ENCODE measurements around the gene CCDC71L. TPM values are rescaled to one million over a fixed set of nuclear protein-coding genes. Genes with fewer than 3 reads are reported as not detected.

Gene CCDC71L
- total RNA-seq, 2 experiments from 2014 or later: 9.5 to 12.1 TPM

DNA sequence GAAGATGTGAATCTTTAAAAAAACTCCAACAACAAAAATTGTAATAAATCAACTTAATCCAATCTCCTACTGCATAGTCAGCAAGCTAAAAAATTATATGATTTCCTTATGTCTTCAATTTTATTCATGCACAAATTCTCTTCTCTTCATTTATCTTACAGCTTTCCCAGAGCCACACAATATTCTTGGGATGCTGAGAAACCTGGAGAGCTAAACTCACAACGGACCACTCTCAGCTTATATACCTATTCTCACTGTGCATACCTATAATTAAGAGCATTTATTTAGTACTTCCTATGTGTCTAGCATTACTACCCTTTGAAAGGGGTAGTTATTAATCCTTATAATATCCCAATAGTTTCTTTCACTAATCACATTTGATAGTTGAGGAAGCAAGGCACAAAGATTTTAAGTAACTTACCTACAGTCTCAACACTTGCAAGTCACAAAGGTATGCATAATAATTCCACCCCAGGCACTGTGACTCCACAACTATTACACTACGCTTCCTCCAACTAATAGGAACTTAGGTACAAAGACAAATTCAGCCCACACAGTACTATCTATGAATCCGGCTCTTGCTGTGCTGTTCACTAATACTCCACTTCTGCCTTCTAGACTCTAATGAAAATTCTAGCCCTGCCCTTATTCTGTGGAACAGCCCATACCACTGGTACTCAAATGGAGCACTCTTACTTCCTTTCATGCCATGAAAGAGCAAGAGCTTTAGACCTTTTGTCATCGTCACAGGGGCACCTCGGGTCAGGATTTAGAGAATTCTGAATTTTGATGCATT, 5.1 kb downstream of the CCDC71L start:
- Mint-ChIP-seq H3K4me1 (peaks cover 25% of the 10 kb centered on the region), H3K9me3 (no peaks in the 10 kb centered on the region), H3K4me3 (no peak overlapping the region), H3K36me3 (ENCODE audit: low read depth) (peaks cover under 1% of the 10 kb centered on the region), H3K27me3 (peaks cover 15% of the 10 kb centered on the region), H3K27ac (peak overlapping the region; percentile 6)
- CTCF ChIA-PET: interaction anchor here (0.6 to 1.8 kb wide), 3 partner anchors 9 to 147 kb away, joined by 3 to 6 read pairs (median 4); no protein-coding TSS in a partner anchor
- DNase-seq: no peak
- POLR2A ChIA-PET: interaction anchor here (0.8 kb wide), 1 partner anchor 34 kb away, joined by 3 read pairs; no protein-coding TSS in a partner anchor

DNA sequence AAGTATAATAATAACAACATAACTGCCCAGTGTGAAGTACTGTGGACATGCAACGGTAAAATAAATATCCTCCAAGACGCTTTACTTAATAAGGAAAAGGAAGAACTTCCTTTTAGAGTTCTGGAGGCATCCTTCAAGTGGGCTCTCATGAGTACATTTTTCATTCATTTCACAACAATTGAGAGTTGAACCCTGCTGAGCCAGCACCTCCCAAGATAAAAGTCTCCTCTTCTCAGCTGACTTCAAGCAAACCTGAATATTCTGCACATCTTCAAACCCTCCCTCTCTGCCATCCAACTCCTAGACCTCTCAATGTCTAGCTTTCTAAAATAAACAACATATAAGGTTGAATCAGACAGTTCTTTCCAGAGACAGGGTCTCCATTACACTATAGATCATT, 7.5 kb downstream of the CCDC71L start:
- no peak for DNase-seq
- Mint-ChIP-seq H3K36me3 (ENCODE audit: low read depth) (no peaks in the 10 kb centered on the region), H3K27me3 (peaks cover 16% of the 10 kb centered on the region), H3K4me1 (peaks cover 14% of the 10 kb centered on the region), H3K4me3 (no peak overlapping the region), H3K27ac (no peak overlapping the region), H3K9me3 (no peaks in the 10 kb centered on the region)
- ChIA-PET POLR2A (no interaction called here), CTCF (interaction anchor here (1.3 kb wide), 1 partner anchor 10 kb away, joined by 5 read pairs; no protein-coding TSS in a partner anchor)

DNA sequence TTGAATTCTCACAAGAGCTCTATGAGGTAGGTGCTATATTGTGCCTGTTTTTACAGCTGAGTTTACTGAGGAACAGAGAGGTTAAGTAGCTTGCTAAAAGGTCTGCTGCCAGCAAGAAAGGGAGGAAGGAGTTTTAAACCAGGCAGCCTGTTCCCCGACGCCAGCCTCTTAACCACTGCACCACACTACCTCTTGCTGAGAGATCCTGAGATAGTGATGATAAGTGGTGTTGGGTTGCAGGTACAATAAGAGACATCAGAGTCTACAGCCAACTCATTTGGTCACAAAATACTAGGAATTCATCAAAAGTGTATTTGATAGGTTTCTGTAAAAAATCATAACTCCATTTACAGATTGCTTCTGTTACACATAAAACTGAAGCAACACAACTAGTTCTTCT, 8.0 kb downstream of the CCDC71L start:
- Mint-ChIP-seq H3K4me1 (peaks cover 9% of the 10 kb centered on the region), H3K9me3 (no peaks in the 10 kb centered on the region), H3K27ac (no peak overlapping the region), H3K36me3 (ENCODE audit: low read depth) (no peaks in the 10 kb centered on the region), H3K27me3 (peaks cover 17% of the 10 kb centered on the region), H3K4me3 (no peak overlapping the region)
- ChIA-PET CTCF (interaction anchor here (1.1 kb wide), 1 partner anchor 8 kb away, joined by 4 read pairs; the partner anchor contains the start of gene CCDC71L), POLR2A (no interaction called here)
- DNase-seq: no peak

DNA sequence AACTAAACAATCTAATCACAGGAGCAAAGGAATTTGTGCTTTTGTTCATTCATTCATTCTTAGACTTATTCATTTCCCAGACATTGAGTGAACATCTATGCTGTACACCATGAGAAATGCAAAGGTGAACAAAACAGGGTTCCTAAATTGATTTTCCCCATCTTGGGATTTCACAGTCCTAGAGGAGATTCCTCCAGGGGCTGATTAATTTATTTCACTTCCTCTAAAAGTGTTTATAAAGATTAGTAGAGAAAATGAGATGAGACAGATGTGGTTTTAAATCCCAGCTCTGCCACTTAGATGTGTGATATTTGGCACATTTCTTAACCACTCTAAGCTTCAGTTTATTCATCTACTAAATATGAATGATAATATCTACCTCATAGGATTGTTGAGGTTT, 8.9 kb downstream of the CCDC71L start:
- no peaks in the 10 kb centered on the region for H3K9me3 Mint-ChIP-seq

DNA sequence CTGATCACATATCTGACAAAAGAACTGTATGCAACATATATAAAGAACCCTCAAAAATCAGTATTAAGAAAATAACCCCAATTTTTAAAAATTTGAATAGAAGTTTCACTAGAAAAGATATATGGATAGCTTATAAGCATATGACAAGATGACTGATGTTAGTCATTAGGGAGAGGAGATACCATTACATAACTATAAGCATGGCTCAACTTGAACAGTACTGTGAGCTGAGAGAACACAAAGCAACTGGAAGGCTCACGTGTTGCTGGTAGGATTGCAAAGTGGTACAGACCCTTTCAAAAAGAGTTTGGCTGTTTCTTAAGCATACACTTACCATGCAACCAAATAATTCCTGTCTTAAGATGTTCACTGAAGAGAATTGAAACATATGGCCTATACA, 14.7 kb downstream of the CCDC71L start:
- peaks cover 3% of the 10 kb centered on the region for H3K27me3 Mint-ChIP-seq
- no peaks in the 10 kb centered on the region for H3K9me3 Mint-ChIP-seq
- ChIA-PET CTCF (interaction anchor here (1.4 kb wide), 1 partner anchor 10 kb away, joined by 3 read pairs; no protein-coding TSS in a partner anchor), POLR2A (no interaction called here)
- no peak overlapping the region for H3K27ac Mint-ChIP-seq
- no peak for DNase-seq
- H3K36me3 Mint-ChIP-seq (ENCODE audit: low read depth): no peaks in the 10 kb centered on the region
- no peak overlapping the region for H3K4me3 Mint-ChIP-seq
- H3K4me1 Mint-ChIP-seq: no peaks in the 10 kb centered on the region

More for the DNA sequence above, 8.9 kb downstream of the CCDC71L start:
- Mint-ChIP-seq H3K27me3 (peaks cover 17% of the 10 kb centered on the region), H3K4me1 (peaks cover 2% of the 10 kb centered on the region), H3K36me3 (ENCODE audit: low read depth) (no peaks in the 10 kb centered on the region), H3K27ac (no peak overlapping the region), H3K4me3 (no peak overlapping the region)
- ChIA-PET POLR2A (no interaction called here), CTCF (interaction anchor here (0.6 to 1.1 kb wide), 2 partner anchors 9 to 302 kb away, joined by 3 to 4 read pairs; partner anchors contain the start of gene CCDC71L)
- no peak for DNase-seq

DNA sequence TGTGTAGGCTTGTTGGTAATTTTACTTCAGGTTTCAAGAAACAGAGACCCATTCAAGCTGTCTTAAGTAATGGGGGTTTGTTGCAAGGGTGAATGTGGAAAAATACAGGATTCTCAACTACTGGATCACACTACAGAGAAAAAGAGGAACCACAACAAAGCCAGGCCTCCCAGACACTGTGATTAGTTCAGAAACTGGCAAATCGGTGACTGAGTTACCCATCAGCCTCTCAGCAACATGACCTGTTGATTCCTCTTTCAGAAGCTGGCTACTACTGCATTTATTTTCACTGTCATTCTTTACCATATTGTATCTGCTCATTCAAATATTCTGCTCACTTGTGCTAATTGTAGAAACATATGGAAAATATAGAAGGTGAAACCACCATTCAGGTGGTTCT, 16.0 kb downstream of the CCDC71L start:
- POLR2A ChIA-PET: no interaction called here
- Mint-ChIP-seq H3K27ac (no peak overlapping the region), H3K36me3 (ENCODE audit: low read depth) (no peaks in the 10 kb centered on the region), H3K4me1 (no peaks in the 10 kb centered on the region), H3K9me3 (no peaks in the 10 kb centered on the region), H3K27me3 (peaks cover 3% of the 10 kb centered on the region), H3K4me3 (no peak overlapping the region)
- no peak for DNase-seq
- CTCF ChIA-PET: interaction anchor here (1.0 to 1.8 kb wide), 3 partner anchors 9 to 26 kb away, joined by 3 to 5 read pairs (median 3); no protein-coding TSS in a partner anchor

DNA sequence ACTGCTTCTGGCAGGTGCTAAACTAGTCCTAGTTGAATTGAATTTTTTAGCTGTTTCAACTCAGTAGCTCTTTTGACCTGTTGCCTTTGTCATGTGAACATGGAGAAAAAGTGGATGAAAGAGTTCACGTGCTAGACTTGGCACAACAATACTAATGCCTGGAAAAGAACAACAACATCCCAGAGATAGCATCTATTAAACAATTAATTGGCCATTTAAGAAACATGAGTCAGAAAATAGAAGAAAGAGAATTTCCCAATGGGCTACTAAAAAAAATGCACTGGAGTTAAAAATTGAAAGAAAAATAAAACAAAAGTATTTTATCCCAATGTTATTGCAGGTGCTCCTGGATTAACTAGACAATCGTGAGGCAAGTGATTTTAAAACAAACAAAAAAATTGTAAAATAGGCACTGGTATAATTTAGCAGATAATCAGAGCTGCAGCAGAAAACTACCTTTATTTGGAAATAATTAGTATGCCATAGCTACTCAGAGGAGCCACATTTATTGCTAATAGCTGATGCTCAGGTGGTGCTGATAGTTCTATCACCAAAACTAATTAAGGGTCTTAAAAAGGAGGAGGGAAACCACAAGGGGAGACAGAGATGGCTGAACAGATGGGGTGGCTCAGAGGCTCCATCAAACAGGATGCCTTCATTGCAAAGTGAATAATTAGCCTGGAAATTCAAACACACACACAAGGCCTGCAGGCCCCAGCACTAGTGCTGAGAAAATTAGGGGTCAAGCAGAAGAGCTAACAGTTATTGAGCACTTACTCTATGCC, 17.6 kb downstream of the CCDC71L start:
- Mint-ChIP-seq H3K36me3 (ENCODE audit: low read depth) (no peaks in the 10 kb centered on the region), H3K4me3 (no peak overlapping the region), H3K27ac (no peak overlapping the region), H3K27me3 (peaks cover 5% of the 10 kb centered on the region), H3K4me1 (no peaks in the 10 kb centered on the region), H3K9me3 (no peaks in the 10 kb centered on the region)
- ChIA-PET CTCF (interaction anchor here (1.7 kb wide), 1 partner anchor 11 kb away, joined by 5 read pairs; no protein-coding TSS in a partner anchor), POLR2A (no interaction called here)
- no peak for DNase-seq

DNA sequence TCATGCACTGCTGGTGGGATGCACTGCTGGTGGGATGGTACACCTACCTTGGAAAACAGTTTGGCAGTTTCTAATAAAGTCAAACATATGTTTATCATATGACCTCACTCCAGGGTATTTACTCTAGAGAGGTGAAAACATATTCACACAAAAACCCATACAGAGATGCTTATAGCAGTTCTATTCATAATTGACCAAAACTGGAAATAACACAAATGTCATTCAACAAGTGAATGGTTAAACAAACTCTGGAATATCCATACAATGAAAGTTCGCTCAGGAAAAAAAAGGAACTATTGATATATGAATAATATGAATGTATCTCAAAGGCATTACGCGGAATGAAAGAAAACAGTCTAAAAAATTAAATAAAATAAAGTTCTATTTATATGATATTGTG, 19.5 kb downstream of the CCDC71L start:
- no peak overlapping the region for H3K4me3 Mint-ChIP-seq
- CTCF ChIA-PET: interaction anchor here (0.8 to 1.6 kb wide), 3 partner anchors 14 to 19 kb away, joined by 3 to 4 read pairs (median 3); partner anchors contain the start of gene CCDC71L
- POLR2A ChIA-PET: no interaction called here
- H3K36me3 Mint-ChIP-seq (ENCODE audit: low read depth): no peaks in the 10 kb centered on the region
- no peak overlapping the region for H3K27ac Mint-ChIP-seq
- no peak for DNase-seq
- no peaks in the 10 kb centered on the region for H3K9me3 Mint-ChIP-seq
- H3K27me3 Mint-ChIP-seq: peaks cover 13% of the 10 kb centered on the region
- no peaks in the 10 kb centered on the region for H3K4me1 Mint-ChIP-seq

DNA sequence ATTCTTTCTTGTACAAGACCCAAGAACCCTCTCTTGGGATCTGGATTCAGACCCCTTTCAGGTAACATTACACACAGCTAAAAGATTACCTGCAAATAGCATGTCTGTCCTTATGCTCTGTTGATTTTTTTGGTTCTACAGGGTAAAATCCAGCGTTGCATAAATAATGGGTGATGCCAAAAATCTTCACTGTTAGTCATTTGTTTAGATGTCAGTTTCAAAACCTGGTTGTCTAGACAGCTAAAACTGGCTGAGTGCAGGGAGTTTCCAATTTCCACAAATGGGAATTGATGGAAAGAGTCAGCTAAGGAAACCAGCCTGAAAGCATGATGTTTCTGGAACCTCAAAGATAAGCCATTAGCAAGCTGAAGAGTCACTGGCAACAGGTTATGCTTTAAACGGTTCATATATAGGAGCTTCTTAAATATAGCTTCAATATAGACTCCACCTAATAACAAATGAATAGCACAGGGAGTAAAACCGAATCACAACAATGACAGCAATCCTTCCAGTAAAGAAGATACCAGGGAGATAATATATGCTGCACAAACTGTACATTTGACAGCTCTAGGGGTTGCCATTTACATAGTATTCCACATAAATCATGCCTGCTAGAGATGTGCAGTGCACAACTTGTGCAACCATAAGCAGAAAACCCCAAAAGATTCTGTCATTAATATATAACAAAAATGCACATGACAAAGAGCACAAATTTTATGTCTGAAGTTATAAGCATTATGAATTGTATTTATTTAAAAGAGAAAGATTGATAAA, 20.4 kb downstream of the CCDC71L start:
- no peak overlapping the region for H3K4me3 Mint-ChIP-seq
- H3K27ac Mint-ChIP-seq: no peak overlapping the region
- ChIA-PET POLR2A (no interaction called here), CTCF (interaction anchor here (0.8 kb wide), 1 partner anchor 16 kb away, joined by 3 read pairs; no protein-coding TSS in a partner anchor)
- DNase-seq: no peak
- H3K27me3 Mint-ChIP-seq: peaks cover 13% of the 10 kb centered on the region
- no peaks in the 10 kb centered on the region for H3K9me3 Mint-ChIP-seq
- no peaks in the 10 kb centered on the region for H3K36me3 Mint-ChIP-seq (ENCODE audit: low read depth)
- H3K4me1 Mint-ChIP-seq: no peaks in the 10 kb centered on the region

DNA sequence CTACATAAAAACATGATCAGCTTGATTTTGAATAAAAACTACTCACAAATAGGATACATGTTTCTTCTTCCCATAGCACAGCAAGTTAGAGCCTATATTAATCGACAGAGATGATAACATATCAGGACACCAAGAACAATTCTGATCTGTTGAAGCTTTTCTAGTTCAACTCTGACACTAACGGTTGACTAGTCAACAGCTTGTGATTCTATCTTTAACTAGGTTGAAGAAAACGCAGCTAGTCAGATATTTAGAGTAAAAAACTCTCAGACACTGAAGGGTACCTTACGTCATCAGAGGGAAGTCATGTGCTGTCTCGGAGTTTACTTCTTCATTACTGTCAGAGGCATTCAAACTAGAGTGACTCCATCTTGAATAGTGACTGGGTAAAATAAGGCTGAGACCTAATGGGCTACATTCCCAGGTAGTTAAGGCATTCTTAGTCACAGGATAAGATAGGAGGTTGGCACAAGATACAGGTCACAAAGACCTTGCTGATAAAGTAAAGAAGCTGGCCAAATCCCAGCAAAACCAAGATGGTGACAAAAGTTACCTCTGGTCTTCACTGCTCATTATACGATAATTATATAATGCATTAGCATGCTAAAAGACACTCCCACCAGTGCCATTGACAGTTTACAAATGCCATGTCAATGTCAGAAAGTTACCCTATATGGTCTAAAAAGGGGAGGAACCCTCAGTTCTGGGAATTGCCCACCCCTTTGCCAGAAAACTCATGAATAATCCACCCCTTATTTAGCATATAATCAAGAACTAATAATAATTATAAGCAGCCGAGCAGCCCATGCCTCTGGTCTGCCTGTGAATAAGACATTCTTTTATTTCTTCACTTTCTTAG, 21.3 kb downstream of the CCDC71L start:
- no peak overlapping the region for H3K27ac Mint-ChIP-seq
- peaks cover 13% of the 10 kb centered on the region for H3K27me3 Mint-ChIP-seq
- ChIA-PET POLR2A (no interaction called here), CTCF (no interaction called here)
- no peaks in the 10 kb centered on the region for H3K9me3 Mint-ChIP-seq
- no peak overlapping the region for H3K4me3 Mint-ChIP-seq
- no peaks in the 10 kb centered on the region for H3K4me1 Mint-ChIP-seq
- H3K36me3 Mint-ChIP-seq (ENCODE audit: low read depth): no peaks in the 10 kb centered on the region
- DNase-seq: no peak

DNA sequence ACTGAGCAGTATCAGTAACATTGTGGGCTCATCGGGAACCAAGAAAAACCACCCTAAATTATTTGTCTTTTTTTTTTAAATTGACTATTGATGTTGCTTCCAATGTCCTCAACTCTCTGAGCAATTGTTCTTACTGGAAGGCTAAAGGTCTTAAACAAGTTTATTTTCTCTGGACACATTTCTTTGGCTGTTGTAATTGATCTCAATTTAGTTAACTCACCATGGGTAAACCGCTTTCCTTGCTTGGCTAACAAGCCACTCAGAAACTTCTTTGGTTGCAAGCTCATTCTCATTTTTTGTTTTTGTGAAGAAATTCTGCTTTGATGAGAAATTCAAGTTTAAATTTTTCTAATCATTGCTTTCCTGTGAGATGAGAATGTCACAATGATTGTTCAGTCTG, 25.5 kb downstream of the CCDC71L start:
- no peak overlapping the region for H3K27ac Mint-ChIP-seq
- H3K4me3 Mint-ChIP-seq: no peak overlapping the region
- ChIA-PET POLR2A (no interaction called here), CTCF (interaction anchor here (0.7 kb wide), 1 partner anchor 10 kb away, joined by 3 read pairs; no protein-coding TSS in a partner anchor)
- DNase-seq: no peak
- H3K36me3 Mint-ChIP-seq (ENCODE audit: low read depth): no peaks in the 10 kb centered on the region
- peaks cover 14% of the 10 kb centered on the region for H3K27me3 Mint-ChIP-seq
- no peaks in the 10 kb centered on the region for H3K4me1 Mint-ChIP-seq
- H3K9me3 Mint-ChIP-seq: no peaks in the 10 kb centered on the region

DNA sequence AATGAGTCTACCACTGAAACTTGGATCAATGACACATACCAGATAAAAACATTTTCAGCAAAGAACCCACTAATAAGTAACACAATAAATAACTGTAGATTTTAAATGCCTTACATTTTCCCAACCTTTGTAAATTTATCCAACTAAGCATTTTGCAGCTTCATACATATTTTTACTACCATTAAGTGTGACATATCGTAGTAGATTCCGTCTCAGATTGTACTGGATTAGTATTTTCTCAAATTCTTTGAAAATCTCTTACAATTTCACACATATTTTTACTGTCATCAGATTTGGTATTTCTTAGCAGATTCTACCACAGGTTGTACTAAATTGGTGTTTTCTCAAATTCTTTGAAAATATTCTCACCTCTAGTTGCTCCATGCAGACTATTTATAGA, 26.0 kb downstream of the CCDC71L start:
- peaks cover 14% of the 10 kb centered on the region for H3K27me3 Mint-ChIP-seq
- POLR2A ChIA-PET: no interaction called here

More for the DNA sequence above, 26.0 kb downstream of the CCDC71L start:
- H3K27ac Mint-ChIP-seq: no peak overlapping the region
- CTCF ChIA-PET: no interaction called here
- H3K9me3 Mint-ChIP-seq: no peaks in the 10 kb centered on the region
- no peak for DNase-seq
- no peaks in the 10 kb centered on the region for H3K4me1 Mint-ChIP-seq
- no peak overlapping the region for H3K4me3 Mint-ChIP-seq
- no peaks in the 10 kb centered on the region for H3K36me3 Mint-ChIP-seq (ENCODE audit: low read depth)
